IPS DF 19.7 (cell line): Measurements from ENCODE around the gene TAS2R1.

Experiments used
- DNase-seq: peaks from one replicate; pipeline ENCODE4 v3.0.0-alpha.2; 2013; ENCODE audit warnings: low read depth, low spot score

Gene TAS2R1, protein sequence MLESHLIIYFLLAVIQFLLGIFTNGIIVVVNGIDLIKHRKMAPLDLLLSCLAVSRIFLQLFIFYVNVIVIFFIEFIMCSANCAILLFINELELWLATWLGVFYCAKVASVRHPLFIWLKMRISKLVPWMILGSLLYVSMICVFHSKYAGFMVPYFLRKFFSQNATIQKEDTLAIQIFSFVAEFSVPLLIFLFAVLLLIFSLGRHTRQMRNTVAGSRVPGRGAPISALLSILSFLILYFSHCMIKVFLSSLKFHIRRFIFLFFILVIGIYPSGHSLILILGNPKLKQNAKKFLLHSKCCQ

DNA sequence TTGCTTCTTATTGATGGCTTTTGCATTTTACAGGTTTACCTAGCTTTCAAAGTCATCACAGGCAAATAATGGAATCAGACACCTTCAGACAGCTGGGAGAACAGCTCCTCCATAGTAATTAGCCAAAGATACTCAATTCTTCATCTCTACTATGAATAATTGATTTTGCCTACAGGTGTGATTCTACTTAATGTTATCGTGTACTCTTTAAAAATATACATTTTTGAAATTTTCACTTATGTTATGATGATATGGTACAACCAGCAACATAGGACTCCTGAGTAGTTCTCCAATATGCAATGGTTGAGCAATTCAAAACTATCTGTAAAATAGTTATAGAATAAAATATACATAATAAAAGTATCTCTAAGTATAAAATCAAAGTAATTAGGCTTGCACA, at the start of gene TAS2R1:
Gene TAS2R1 (minus strand): TSS at position 101 of the 400 bp plus-strand sequence. CDS start 319 bp downstream, outside the sequence.
- no peak for DNase-seq

DNA sequence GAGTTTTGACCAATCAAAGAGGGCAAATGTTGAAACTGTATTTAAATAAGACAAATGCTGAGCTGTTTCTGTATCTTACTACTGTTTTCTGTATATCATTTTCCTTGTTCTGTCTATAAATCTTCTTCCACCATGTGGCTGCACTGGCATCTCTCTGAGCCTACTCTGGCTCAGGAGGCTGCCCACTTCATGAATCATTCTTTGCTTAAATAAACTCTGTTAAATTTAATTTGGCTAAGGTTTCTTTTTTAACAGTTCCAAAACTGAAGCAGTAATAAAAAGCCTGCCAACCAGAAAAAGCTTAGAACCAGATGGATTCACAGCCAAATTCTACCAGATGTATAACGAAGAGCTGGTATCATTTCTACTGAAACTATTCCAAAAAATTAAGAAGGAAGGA, 40.2 kb upstream of the TAS2R1 start:
- no peak for DNase-seq

DNA sequence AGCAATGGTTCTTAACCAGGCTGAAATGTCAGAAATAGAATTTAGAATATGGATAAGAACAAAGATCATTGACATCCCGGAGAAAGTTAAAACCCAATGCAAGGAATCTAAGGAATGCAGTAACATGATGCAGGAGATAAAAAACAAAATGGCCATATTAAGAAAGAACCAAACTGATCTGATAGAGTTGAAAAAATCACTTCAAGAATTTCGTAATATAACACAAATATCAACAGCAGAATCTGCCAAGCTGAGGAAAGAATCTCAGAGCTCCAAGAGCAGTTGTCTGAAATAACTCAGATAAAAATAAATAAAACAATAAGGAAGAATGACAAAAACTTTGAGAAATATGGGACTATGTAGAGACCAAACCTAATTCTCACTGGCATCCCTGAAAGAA, 37.8 kb upstream of the TAS2R1 start:
- no peak for DNase-seq

DNA sequence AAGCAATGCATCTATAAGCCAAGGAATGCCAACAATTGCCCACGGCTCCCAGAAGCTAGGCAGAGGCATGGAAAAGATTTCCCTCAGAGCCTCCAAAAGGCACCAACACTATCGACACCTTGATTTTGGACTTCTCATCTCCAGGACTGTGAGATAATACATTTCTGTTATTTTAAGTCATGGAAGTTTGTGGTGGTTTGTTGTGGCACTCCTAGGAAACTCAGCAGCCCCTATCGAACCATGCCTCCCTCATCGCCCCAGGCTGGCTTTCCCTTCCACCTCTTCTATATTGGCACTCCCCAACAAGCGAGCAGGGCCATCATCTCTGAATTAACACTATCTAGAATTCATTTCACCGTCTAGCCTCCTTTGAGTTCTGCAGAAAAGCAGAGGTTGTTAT, 33.7 kb upstream of the TAS2R1 start:
- no peak for DNase-seq

DNA sequence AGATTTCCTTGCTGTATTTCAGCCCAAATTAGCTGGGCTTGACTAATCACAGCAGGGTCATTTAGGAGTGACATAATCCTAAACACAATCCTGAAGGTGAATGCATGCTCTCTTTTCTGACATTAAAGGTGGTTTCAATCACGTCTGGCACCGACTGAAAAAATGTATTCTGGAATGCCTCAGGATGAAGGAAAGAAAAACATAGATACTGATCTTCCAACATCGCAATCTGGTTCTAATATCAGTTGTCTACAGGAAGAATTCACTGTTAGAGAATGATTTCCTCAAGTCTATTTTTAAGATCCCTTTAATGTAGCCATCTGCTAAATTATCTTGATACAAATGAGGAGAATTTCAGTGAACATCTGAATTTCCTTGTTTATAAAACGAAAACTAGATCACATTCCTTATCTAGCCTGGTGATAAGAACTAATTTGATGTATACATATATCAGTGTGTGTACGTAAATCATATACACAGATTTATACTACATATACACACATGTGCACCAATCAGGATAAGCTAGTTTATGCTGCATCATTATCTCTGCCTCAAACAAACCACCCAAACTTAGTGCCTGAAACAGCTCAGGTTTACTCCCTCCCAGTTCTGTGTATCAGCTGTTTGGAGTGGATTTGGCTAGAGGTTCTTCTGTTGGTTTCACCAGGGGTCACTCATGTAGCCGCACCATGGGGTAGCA, 31.3 kb upstream of the TAS2R1 start:
- no peak for DNase-seq

DNA sequence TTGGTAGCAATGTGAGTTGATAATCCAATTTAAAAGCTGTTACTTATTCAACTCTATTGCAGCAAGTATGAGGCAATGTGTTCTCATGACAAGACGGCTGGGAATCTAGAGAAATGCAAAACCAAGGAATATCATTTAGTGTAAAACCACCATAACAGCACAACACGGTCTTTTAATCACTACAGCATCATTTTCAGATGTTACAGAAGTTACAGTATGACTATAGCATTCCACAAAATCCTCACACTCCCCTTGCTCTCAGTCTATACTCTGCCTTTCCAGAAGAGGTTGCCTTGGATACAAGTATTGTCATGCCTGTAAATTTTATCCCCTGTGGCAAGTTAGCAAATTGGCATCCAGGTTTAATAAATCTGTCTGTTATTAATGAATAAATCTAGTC, 28.6 kb upstream of the TAS2R1 start:
- no peak for DNase-seq

DNA sequence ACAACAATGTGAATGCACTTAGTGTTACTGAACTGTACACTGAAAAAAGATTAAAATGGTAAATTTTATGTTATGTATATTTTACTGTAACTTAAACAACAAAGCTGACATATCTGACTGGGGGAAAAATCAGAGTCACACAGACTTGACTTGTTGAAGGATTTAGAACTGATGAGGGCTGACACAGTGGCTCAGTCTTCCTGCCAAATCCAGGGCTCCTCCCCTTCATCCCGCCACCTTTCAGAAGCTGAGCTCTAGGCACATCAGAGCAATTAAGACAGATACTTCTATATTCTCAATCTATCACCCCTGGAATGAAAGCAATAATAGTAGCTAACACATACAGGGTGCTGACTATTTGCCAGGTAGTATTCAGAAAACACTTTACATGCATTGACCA, 27.7 kb upstream of the TAS2R1 start:
- no peak for DNase-seq

DNA sequence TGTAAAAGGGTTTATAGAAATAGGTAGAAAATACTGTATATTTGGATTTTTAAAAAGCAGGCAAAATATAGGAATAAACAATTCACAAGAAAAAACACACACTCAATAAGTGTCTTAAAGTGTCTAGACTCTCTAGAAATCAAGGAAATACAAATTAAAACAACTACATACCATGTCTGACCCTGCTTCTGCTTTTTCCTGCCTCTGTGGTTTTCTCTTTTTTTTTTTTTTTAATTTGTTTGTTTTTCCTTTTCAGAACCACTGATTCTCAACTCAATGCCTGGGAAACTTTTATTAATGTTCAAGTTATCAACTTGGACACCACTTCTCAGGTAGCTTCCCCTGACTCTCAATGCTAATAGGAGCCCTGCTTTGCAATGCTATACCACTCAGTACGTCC, 25.5 kb upstream of the TAS2R1 start:
- no peak for DNase-seq

DNA sequence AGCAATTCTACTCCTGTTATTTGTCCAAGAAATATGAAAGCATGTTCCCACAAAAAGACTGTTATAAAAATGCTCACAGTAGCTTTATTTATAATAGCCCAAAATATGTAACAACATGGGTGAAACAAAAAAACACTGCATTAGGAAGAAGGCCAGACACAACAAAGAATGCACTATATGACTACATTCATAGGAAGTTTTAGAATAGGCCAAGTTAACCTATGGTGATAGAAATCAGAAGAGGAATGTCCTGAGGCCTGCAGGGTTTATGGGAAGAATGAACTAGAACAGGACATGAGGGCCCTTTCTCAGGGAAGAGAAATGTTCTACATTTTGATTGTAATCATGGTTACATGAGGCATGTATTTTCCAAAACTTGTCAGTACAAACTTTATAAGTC, 24.7 kb upstream of the TAS2R1 start:
- DNase-seq = no peak

DNA sequence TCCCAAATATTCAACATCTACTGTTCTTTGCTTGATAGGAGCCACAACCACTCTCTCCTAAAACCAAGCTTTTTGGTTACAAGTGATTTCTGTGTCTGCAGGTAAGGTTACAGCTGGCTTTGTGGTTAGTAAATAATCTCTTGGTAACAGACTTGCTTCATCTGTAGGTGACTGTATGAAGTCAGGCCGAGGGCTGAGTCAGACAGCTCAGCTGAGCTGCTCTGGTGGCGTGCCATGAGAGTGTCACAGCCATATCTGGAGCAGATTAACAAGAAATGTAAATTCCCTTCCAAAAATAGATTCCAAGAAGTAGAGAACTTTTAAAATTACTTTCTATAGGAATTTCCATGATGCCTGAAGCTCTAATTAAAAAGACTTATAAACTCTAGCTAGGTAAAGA, 23.7 kb upstream of the TAS2R1 start:
- no peak for DNase-seq

DNA sequence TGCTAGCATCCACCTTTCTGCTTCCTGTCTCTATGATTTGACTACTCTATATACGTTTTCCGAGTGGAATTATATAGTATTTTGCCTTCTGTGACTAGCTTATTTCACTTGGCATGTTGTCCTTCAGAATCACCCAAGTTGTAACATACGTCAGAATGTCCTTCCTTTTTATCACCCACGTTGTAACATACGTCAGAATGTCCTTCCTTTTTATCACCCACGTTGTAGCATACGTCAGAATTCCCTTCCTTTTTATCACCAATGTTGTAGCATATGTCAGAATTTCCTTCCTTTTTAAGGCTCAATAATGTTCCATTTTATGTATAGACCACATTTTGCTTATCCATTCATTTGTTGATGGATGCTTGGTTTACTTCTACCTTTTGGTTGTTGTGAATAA, 22.9 kb upstream of the TAS2R1 start:
- DNase-seq = no peak

DNA sequence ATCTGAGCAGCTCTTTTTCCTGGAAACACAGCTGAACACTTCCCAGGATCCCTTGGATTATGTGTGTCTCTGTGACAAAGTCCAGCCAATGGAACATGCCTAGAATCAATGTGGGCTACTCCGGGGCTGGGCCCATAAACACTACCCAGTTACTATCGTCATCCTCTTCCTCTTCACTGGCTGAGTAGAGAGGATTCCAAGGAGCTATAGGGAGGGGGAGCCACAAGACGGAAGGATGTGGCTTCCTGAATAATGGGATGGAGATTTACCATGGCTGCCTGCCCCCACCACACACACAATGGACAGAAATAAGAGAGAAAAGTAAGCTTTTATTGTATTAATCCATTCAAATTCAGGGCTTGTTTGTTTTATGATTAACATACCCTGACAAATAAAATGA, 22.1 kb upstream of the TAS2R1 start:
- DNase-seq = no peak

DNA sequence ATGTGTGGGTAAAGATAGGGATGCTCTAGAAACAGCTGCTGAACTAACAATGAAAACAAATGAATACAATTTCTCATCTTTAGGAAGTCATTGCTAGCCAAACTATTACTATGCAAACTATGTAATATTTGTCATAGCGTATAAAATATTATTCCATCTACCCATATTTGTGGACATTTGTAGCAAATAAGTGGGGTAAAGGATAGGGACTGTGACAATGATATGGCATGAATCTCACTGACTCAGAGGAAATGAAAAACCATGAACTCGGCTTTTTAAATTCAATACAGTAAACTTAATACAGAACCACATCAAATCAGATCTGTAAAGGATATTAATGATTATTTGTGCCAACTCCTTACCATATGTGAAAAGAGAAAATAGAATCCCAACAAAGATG, 16.7 kb upstream of the TAS2R1 start:
- DNase-seq = no peak

DNA sequence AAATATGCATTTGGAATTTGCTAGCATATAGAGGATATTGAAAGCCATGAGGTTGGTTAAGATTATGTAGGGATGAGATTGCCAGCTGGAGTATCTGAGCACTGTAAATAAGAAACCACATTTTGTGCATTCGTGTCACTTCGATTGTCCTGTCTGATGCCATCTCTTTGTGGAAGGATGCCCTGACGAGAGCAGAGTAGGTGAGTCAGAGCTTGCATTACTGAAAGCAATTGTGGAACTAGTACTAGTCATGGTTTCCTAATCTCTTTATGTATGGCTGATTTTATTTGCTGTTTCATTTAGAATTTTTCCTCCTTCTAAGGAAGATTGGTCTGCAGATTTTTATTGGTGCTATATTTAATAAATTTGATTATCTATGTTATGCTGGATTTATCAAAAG, 14.5 kb upstream of the TAS2R1 start:
- DNase-seq = no peak

DNA sequence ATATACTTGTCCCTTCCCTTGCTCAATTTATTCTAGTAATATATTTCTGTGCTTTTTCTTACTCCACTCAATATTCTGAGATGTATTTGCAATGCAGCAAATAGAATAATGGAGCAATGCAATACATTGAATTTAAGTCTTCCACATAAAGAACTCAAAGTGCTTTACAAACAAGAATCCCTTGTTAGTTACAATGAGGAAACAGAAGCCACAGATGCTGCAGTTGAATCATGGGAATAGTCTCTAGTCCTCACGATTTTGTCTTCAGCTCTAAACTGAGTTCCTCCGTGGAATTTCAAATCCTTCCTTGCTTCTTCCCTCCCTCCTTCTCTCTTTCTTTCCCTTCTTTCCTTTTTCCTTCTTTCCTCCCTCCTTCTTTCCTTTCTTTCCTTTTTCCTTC, 12.5 kb upstream of the TAS2R1 start:
- no peak for DNase-seq

DNA sequence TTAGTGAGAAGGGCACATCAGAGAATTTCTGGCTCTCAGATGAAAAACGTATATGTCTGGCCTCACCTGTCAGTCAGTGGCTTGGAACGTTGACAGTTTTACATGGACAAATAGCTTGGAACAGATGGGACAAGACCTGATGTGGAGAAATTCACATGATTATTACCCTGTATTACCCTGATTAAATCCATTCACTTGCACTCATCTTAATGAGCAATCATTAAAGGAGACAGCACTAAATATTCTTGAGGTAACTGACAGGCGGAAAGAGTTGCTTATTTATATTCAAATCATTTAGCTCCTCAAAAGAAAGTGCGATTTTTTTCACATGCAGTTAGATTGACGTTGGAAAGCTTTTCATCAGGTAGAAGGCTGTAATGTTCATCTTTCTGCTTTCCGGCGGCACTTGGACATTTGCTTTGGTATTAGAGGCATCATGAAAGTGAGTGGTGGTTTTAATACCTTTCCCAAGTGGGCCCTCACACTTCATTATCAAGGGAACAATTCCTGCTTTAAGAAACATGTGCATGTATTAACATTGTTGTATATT, 11.7 kb upstream of the TAS2R1 start:
- no peak for DNase-seq

DNA sequence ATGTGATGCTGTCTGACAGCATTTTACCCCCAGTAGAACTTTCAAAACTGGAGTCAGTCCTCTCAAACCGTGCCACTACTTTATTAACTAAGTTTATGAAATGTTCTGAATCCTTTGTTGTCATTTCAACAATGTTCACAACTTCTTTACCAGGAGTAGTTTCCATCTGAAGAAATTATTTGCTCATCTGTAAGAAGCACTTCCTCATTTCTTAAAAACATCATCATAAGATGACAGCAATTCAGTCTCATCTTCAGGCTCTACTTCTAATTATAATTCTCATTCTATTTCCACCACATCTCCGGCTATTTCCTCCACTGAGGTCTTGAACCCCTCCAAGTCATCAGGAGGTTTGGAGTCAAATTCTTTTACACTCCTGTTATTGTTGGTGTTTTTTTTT, 2.3 kb upstream of the TAS2R1 start:
- no peak for DNase-seq

DNA sequence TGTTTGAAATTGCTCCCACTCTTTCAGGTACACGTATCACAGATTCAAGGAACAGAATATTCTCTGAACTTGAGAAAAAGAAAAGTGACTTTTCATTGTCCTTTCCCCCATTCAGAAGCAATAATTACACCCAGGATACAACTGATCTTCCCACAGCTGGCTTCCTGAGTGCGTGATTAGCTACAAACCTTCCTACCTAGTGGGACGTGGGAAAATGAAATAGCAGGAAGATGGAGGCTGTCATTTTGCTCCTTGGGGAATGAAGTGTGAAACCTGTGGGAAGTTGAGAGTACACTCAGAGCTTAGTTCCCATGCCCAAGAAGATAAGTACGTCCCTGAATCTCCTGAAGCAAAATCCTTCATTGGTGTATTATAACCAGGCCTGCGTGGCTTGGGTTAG, 2.6 kb downstream of the TAS2R1 start:
- DNase-seq = no peak

DNA sequence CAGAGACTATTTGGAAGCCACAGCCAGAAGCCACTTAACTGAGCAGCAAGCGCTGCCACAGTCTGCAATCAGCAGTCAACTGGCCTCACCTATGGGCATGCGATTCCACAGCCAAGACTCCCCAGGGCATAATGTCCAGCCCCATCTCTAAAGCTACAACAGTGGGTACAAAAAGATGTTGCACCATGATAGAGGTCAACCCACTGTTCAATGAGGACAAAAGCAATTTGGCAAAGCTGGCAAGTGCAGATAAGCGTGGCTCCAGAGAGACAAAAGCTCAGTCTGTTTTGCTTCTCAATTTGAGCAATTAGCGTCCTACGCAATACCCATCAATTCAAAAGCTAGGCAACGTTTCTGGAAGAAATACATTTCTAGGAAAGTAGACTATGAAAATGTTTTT, 3.2 kb downstream of the TAS2R1 start:
- no peak for DNase-seq

DNA sequence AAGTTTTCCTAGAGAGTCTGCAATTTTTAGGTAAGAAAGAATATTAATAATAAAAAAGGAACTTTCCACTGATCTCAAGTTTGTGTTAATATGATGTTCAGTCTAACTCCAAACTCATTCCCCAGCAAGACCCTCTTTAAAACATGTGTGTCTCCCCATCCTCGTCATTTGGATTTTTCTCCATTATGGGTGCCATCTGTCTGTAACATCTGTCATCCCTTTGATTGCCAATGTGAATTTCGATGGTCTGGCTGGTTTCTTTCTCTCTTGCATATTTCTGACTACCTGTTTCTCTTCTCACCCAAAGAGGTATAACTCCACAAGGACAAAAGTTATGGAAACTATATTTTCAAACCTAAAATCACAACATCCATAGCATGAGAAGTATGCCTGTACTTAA, 4.4 kb downstream of the TAS2R1 start:
- no peak for DNase-seq

DNA sequence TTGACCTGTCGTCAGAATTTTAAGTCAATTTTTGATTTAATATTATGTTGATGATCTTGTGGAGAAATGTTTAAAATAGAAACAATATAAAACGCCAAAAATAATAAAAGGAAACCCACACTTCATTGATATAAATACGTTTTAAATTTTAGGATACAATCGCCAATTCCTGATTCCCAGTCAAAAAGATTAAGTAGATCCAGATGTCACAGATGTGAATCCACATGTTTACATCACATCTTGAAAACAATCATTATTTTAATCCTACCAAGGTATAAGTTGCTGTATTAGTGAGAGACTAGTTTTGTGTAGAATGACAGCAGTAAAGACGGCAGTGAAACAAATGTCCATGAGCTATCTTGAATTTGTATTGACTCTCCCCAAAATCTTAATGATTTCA, 4.9 kb downstream of the TAS2R1 start:
- DNase-seq = no peak

DNA sequence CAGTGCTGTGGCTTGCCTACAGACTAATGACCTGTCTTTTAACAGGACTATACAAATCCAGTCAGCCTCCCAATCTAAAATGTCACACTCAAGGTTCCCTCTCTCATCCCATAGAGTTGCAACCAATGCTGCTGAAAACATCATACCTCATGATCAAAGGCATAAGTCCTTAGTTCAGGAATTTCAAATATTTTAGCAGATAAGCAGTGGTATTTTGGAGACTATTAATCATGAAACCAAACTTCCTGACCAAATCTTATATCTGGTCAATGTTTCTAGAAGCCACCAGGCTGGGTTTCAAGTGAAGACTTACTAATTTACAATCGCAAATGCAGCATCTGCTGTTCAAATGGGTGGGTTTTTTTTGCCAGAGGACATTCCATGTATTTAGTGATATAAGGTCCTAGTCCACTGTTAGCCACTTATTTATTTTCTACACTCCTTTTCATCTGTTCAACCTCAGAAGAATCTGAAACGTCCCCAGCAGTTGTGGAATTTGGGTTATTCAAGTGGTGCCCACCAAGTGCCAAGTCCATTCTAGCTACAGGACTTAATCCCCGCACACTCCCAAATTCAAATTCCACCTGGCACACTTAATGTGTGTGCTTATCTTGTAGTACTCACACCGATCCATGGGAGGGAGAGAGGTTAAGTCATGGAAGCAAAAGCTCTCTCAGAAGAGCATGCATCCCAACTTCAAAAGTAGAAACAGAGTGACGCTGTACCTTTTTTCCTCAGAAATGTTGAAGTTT, 5.8 kb downstream of the TAS2R1 start:
- no peak for DNase-seq

DNA sequence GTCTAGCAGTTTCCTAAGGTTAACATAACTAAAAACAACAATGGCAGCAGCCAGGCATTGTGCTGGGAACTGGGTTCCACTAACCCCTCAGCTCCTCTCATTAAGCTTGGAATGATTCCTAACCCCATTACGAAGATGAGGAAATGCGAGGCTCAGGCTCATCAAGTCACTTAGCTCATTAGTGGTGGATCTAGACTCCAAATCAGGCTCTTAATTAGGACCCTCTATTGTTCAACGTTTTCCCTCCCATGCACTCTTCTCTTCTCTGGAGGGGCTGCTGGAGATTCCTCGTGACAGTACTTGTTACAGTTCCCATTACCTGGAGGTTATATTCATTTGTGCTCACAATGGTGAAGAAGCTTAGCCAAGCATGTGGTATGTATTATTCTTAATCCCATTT, 6.5 kb downstream of the TAS2R1 start:
- no peak for DNase-seq
